ENCODE data around the gene KCNQ1.

DNA sequence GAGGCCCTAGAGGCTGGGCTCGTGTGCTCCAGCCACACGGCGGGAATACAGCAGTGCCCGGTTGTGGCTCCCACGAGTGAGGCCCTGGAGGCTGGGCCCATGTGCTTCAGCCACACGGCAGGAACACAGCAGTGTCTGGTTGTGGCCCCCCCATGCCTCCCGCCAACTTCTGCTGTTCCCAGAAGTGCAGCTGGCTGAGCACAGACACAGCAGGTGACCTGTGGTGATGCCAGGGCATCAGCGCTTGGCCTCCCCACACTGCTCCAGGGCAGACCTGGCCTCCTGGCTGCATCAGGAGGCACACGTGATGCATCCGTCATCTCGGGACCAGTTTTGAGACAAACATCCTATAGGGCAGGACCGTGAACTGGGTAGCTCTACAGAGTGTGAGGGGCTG lies 144.7 kb downstream of the KCNQ1 start:
- TF ChIP-seq, protein P1, sequence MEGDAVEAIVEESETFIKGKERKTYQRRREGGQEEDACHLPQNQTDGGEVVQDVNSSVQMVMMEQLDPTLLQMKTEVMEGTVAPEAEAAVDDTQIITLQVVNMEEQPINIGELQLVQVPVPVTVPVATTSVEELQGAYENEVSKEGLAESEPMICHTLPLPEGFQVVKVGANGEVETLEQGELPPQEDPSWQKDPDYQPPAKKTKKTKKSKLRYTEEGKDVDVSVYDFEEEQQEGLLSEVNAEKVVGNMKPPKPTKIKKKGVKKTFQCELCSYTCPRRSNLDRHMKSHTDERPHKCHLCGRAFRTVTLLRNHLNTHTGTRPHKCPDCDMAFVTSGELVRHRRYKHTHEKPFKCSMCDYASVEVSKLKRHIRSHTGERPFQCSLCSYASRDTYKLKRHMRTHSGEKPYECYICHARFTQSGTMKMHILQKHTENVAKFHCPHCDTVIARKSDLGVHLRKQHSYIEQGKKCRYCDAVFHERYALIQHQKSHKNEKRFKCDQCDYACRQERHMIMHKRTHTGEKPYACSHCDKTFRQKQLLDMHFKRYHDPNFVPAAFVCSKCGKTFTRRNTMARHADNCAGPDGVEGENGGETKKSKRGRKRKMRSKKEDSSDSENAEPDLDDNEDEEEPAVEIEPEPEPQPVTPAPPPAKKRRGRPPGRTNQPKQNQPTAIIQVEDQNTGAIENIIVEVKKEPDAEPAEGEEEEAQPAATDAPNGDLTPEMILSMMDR (IDR thresholded peaks at IDR 0.05) = no peak
- TF ChIP-seq POLR2A (IDR thresholded peaks at IDR 0.05) (no peak), EP300 (IDR thresholded peaks at IDR 0.05) (no peak), POLR2AphosphoS5 (IDR thresholded peaks at IDR 0.05) (no peak)

All from sigmoid colon (tissue), 4 donors.